K562 (cell line): ENCODE data around the gene AJM1. TPM values are rescaled to one million over a fixed set of nuclear protein-coding genes. Genes with fewer than 3 reads are reported as not detected.

ENCODE experiments used
- ATAC-seq: fragments of 200-7000 bp; cut with Tn5 transposase; 3 replicates; pipeline ENCODE4 v1.9.1; 2020; ENCODE audit warnings: moderate library complexity
- BruUV-seq: library from RNA; stranded (reverse); fragments of 400-500 nt; replicated peaks from 2 replicates; lab custom pipeline; 2021; lab: Mats Ljungman, UMichigan
- CTCF ChIA-PET: fragments of 300-600 bp; formaldehyde crosslinking; extraction: SDS; loops from one replicate; lab custom pipeline; 2021; ENCODE audit warnings: low intra/inter-chr PET ratio; lab: Yijun Ruan, JAX
- POLR2A ChIA-PET: fragments of 300-600, 350-650 bp; sonication (Branson Sonifier 250); formaldehyde crosslinking; extraction: SDS; loops from one replicate; lab custom pipeline; 2021; ENCODE audit warnings: antibody characterized with exemption, inconsistent platforms; lab: Yijun Ruan, JAX
- DNase-seq, 4 experiments: peaks; one replicate each; pipeline versions ENCODE4 v3.0.0 to v3.0.0-alpha.2; 2011 to 2018; ENCODE audit warnings: low spot score in 3 of 4, mixed read lengths in 3 of 4; ENCODE audit errors: extremely low read depth in 1 of 4
- FAIRE-seq: peaks from 2 replicates; lab custom pipeline; 2011; peaks lifted over from hg19 to GRCh38; lab: Jason Lieb, UNC
- H2AFZ ChIP-seq: 2 replicates; pipeline ENCODE4 v1.6.0; 2011; ENCODE audit warnings: low read depth, low read length, control low read depth, inconsistent platforms
- H3K27ac ChIP-seq: fragments of 200-600 bp; 3 replicates; pipeline ENCODE4 v1.8.0; 2011; ENCODE audit warnings: low read depth, mild to moderate bottlenecking, control low read depth, inconsistent platforms, low read length, moderate library complexity, mixed read lengths; ENCODE audit errors: extremely low read depth
- H3K27me3 ChIP-seq, 2 experiments: fragments of 300-600 bp in 1 of 2; 2 replicates in 1 of 2; 3 replicates in 1 of 2; pipeline versions ENCODE4 v1.6.0 to v1.8.0; 2011; ENCODE audit warnings: inconsistent platforms in 2 of 2, low read length in 2 of 2, mild to moderate bottlenecking in 1 of 2, mixed read lengths in 1 of 2, moderate library complexity in 1 of 2; ENCODE audit not compliant: control insufficient read depth in 2 of 2, insufficient read depth in 2 of 2
- H3K36me3 ChIP-seq: fragments of 300-600 bp; 3 replicates; pipeline ENCODE4 v1.8.0; 2011; ENCODE audit warnings: mild to moderate bottlenecking, low read length, inconsistent platforms; ENCODE audit not compliant: control insufficient read depth, insufficient read depth
- H3K4me1 ChIP-seq, 2 experiments: fragments of 200-600 bp in 1 of 2; replicated peaks in 1 of 2; 2 replicates in 1 of 2; 3 replicates in 1 of 2; pipeline versions ENCODE4 v1.5.1 to v1.8.0; 2011; ENCODE audit warnings: inconsistent platforms in 2 of 2, low read length in 2 of 2, mild to moderate bottlenecking in 1 of 2, mixed read lengths in 1 of 2, moderate library complexity in 1 of 2; ENCODE audit not compliant: control insufficient read depth in 2 of 2, insufficient read depth in 2 of 2
- H3K4me2 ChIP-seq: 2 replicates; pipeline ENCODE4 v1.6.1; 2011; ENCODE audit warnings: low read length, control low read depth, inconsistent platforms, mixed read lengths; ENCODE audit not compliant: insufficient read depth
- H3K4me3 ChIP-seq: fragments of 200-600 bp; sonication (generic), shearing (Covaris generic); 2 replicates; pipeline ENCODE4 v1.5.1; 2016; ENCODE audit warnings: control low read depth, inconsistent platforms
- H3K79me2 ChIP-seq: fragments of 200-600 bp; 3 replicates; pipeline ENCODE4 v1.8.0; 2011; ENCODE audit warnings: low read length, inconsistent platforms; ENCODE audit not compliant: control insufficient read depth, insufficient read depth
- H3K9ac ChIP-seq, 2 experiments: 2 replicates each; pipeline versions ENCODE4 v1.6.0 to v1.6.1; 2011; ENCODE audit warnings: low read depth in 2 of 2, low read length in 2 of 2, control low read depth in 1 of 2, inconsistent platforms in 1 of 2, mild to moderate bottlenecking in 1 of 2, mixed read lengths in 1 of 2; ENCODE audit not compliant: insufficient read depth in 1 of 2
- H3K9me1 ChIP-seq: one replicate; pipeline ENCODE4 v1.6.0; 2011; ENCODE audit warnings: inconsistent platforms, mild to moderate bottlenecking, low read length, moderate library complexity; ENCODE audit not compliant: control insufficient read depth, insufficient read depth
- H3K9me3 ChIP-seq: replicated peaks from 2 replicates; pipeline ENCODE4 v1.5.1; 2011; ENCODE audit warnings: low read depth, low read length, inconsistent platforms; ENCODE audit not compliant: control insufficient read depth, insufficient read depth
- H4K20me1 ChIP-seq: replicated peaks from 2 replicates; pipeline ENCODE4 v1.6.1; 2011; ENCODE audit warnings: low read length, inconsistent platforms, mixed read lengths; ENCODE audit not compliant: control insufficient read depth, insufficient read depth
- ERF ChIP-seq: fragments of 450-650 bp; formaldehyde crosslinking; IDR thresholded peaks from 2 replicates; pipeline ENCODE4 v1.4.0; 2020; ENCODE audit warnings: mild to moderate bottlenecking, mixed read lengths
- GMEB1 ChIP-seq: fragments of 250-450 bp; sonication (Bioruptor Pico); IDR thresholded peaks from 2 replicates; pipeline ENCODE4 v1.4.0; 2020; ENCODE audit warnings: mild to moderate bottlenecking
- HCFC1 ChIP-seq: IDR thresholded peaks from 2 replicates; pipeline ENCODE4 v1.6.1; 2012; ENCODE audit warnings: low read depth, low read length, improper control_type of control experiment
- IRF1 ChIP-seq: sonication (generic); formaldehyde crosslinking; IDR thresholded peaks from 2 replicates; pipeline ENCODE4 v1.8.0; 2022; ENCODE audit warnings: missing genetic modification reagents, mild to moderate bottlenecking, borderline replicate concordance
- KDM1A ChIP-seq, 2 experiments: fragments of 450-650 bp; IDR thresholded peaks; 2 replicates each; pipeline ENCODE4 v1.6.1; 2016; ENCODE audit warnings: mild to moderate bottlenecking in 2 of 2
- KLF6 ChIP-seq: fragments of 250-450 bp; sonication (Bioruptor Pico); IDR thresholded peaks from 2 replicates; pipeline ENCODE4 v1.4.0; 2020; ENCODE audit warnings: mild to moderate bottlenecking, moderate library complexity, borderline replicate concordance
- MAZ ChIP-seq, 2 experiments: fragments of 450-650 bp in 1 of 2; sonication (generic) in 1 of 2; formaldehyde crosslinking; IDR thresholded peaks in 1 of 2; conservative IDR thresholded peaks in 1 of 2; 2 replicates each; pipeline versions ENCODE4 v1.4.0 to v1.5.0; 2020; ENCODE audit warnings: mild to moderate bottlenecking in 1 of 2, missing genetic modification reagents in 1 of 2
- MNT ChIP-seq, 2 experiments: fragments of 450-650 bp; conservative IDR thresholded peaks; 2 replicates each; pipeline ENCODE4 v1.6.1; 2017; ENCODE audit warnings: mild to moderate bottlenecking in 2 of 2, moderate library complexity in 2 of 2
- NFIC ChIP-seq: fragments of 450-650 bp; IDR thresholded peaks from 2 replicates; pipeline ENCODE4 v1.6.1; 2017; ENCODE audit warnings: mild to moderate bottlenecking, inconsistent platforms
- PHF20 ChIP-seq: fragments of 450-650 bp; IDR thresholded peaks from 2 replicates; pipeline ENCODE4 v1.6.1; 2018; ENCODE audit not compliant: partially characterized antibody
- RNF2 ChIP-seq: sonication (generic); IDR thresholded peaks from 2 replicates; pipeline ENCODE4 v1.6.1; 2016
- TCF3 ChIP-seq: sonication (generic); formaldehyde crosslinking; IDR thresholded peaks from 2 replicates; pipeline ENCODE4 v1.4.0; 2020; ENCODE audit warnings: mild to moderate bottlenecking, missing genetic modification reagents
- TRIM25 ChIP-seq: fragments of 450-650 bp; IDR thresholded peaks from 2 replicates; pipeline ENCODE4 v1.7.0; 2016; ENCODE audit warnings: borderline replicate concordance
- ZNF217 ChIP-seq: sonication (generic); formaldehyde crosslinking; IDR thresholded peaks from 2 replicates; pipeline ENCODE4 v1.8.0; 2022; ENCODE audit warnings: mild to moderate bottlenecking, missing genetic modification reagents
- WGBS: fragments of 100-300 bp; shearing (Covaris generic); methylation state at CpG from one replicate; pipeline ENCODE4 v1.1.6; 2016; ENCODE audit warnings: low coverage, mixed read lengths; ENCODE audit not compliant: insufficient coverage; ENCODE audit errors: missing lambda C conversion rate; 5-methylcytosine and 5-hydroxymethylcytosine counted together
- in situ Hi-C: fragments of 300-500 bp; cut with MboI; formaldehyde crosslinking; loops from 4 replicates; pipeline ENCODE4 v1.15.0; 2018; ENCODE audit warnings: inconsistent platforms, mixed read lengths
- intact Hi-C: fragments of 100-400 bp; cut with micrococcal nuclease; formaldehyde crosslinking; loops from 2 replicates; pipeline ENCODE4 v1.14.2; 2022
- polyA plus RNA-seq, 8 experiments: library from polyadenylated mRNA; depleted of rRNA in 4 of 8; stranded (reverse) in 5 of 8; unstranded in 3 of 8; fragments of >200 nt; fragmentation: Nextera tagmentation in 2 of 8; fragmentation: Illumina TruSeq in 1 of 8; extraction: Ambion mirVana in 2 of 8; extraction: Trizol in 1 of 8; gene quantifications; 2 replicates each; pipeline versions ENCODE4 v1.2.1 to v1.2.3, GENCODE V29; 2011 to 2014; ENCODE audit warnings: inconsistent platforms in 1 of 8, missing spikeins in 1 of 8
- total RNA-seq, 7 experiments: library from RNA; depleted of rRNA in 6 of 7; stranded (reverse); fragments of >200 nt in 6 of 7; fragmentation: Illumina TruSeq in 2 of 7; extraction: Trizol in 2 of 7; gene quantifications; 2 replicates each; pipeline versions ENCODE4 v1.2.1 to v1.2.3, GENCODE V29; 2011 to 2021; ENCODE audit warnings: low replicate concordance in 1 of 7

The AJM1 gene
- total and polyA plus RNA-seq, 9 of the 15 experiments (the other 6 are each of a cell fraction or from before 2014, with no cell fraction given) = 0.01 to 3.7 (median 0.65) TPM; not detected in 1

- no peaks in the 10 kb centered on the region for H3K27me3 ChIP-seq
- CTCF ChIA-PET = no interaction called here
- POLR2A ChIA-PET = interaction anchor here (0.6 to 3.6 kb wide), 9 partner anchors 8 to 279 kb away, joined by 3 to 14 read pairs (median 3); no protein-coding TSS in a partner anchor
- FAIRE-seq (no peak), DNase-seq (peak; percentile 88 to 95 (median 92)), ATAC-seq (peak; percentile 72)
- in situ Hi-C loops (no loop called here), intact Hi-C loops (no loop called here)
- H2AFZ ChIP-seq = peak within 1 kb of the TSS; percentile 94
- peaks cover 42% of the 10 kb centered on the region for H3K36me3 ChIP-seq
- no peaks in the 10 kb centered on the region for H3K9me1 ChIP-seq
- H3K4me2 ChIP-seq = peak within 1 kb of the TSS; percentile 94
- no peaks in the 10 kb centered on the region for H4K20me1 ChIP-seq
- peaks cover 62% of the 10 kb centered on the region for H3K79me2 ChIP-seq
- BruUV-seq = TSS peak; percentile 84
- H3K4me1 ChIP-seq = peaks cover 26 to 56% of the 10 kb centered on the region in 2 experiments
- WGBS = under 1% methylated on average over 80 of the region's 96 CpGs
- peak within 1 kb of the TSS; percentile 77 to 99 for H3K9ac ChIP-seq
- H3K4me3 ChIP-seq = peak within 1 kb of the TSS; percentile 97
- peak within 1 kb of the TSS; percentile 91 for H3K27ac ChIP-seq
- H3K9me3 ChIP-seq = no peaks in the 10 kb centered on the region
- TF ChIP-seq KLF6 (CRISPR knock-in tag) (peak; percentile 53; the same call in 1 of the 2 replicates), TCF3 (peak; percentile 4; the same call in 1 of the 2 replicates), MAZ (CRISPR knock-in tag; conservative IDR thresholded peaks at IDR 0.05 in 1 of 2, IDR thresholded peaks at IDR 0.05 in 1 of 2) (peak in 1 of 2 experiments; percentile 55; a peak in 1 of 4 replicates), TRIM25 (no peak), MNT (conservative IDR thresholded peaks at IDR 0.05) (peak in 1 of 2 experiments; percentile 58; a peak in 2 of 4 replicates), ZNF217 (CRISPR knock-in tag) (no peak), HCFC1 (peak; percentile 51; the same call in 1 of the 2 replicates), GMEB1 (CRISPR knock-in tag) (peak; percentile 73), KDM1A (IDR thresholded peaks at IDR 0.05) (no peak), RNF2 (0 out of 2 replicates have a peak, but pooled peaks have one; percentile 26), NFIC (0 out of 2 replicates have a peak, but pooled peaks have one; percentile 23), ERF (CRISPR knock-in tag) (no peak), PHF20 (peak; percentile 62), IRF1 (CRISPR knock-in tag) (no peak)
Measured at GRCh38 chr9:136807281-136808074, 34.8 kb upstream of the AJM1 start, which contains the start of gene RABL6. TSS of gene RABL6 (plus strand) at chr9:136807948. CDS start at chr9:136808197, 249 bp downstream.
